Measurements from ENCODE around the gene KCNMB2. TPM values are rescaled to one million over a fixed set of nuclear protein-coding genes. Genes with fewer than 3 reads are reported as not detected.

The KCNMB2 gene
- total RNA-seq, 1 experiment from 2014 or later: not detected

GRCh38 chr3:178508443-178508825 is 27.8 kb upstream of the KCNMB2 start:
- DNase-seq: no peak
- Mint-ChIP-seq H3K27ac (ENCODE audit: unreplicated experiment) (no peak overlapping the region), H3K27me3 (ENCODE audit: insufficient read depth, unreplicated experiment) (no peaks in the 10 kb centered on the region), H3K4me3 (ENCODE audit: unreplicated experiment) (no peak overlapping the region), H3K9me3 (ENCODE audit: unreplicated experiment) (no peaks in the 10 kb centered on the region), H3K4me1 (ENCODE audit: low read depth, unreplicated experiment) (peaks cover 20% of the 10 kb centered on the region), H3K36me3 (ENCODE audit: insufficient read depth, unreplicated experiment) (no peaks in the 10 kb centered on the region)
- Histone ChIP-seq H3K27me3 (replicated peaks; ENCODE audit: control insufficient read depth, insufficient read depth, low read length) (no peaks in the 10 kb centered on the region), H3K4me3 (ENCODE audit: low read depth, low read length) (no peak overlapping the region), H3K4me1 (peaks cover 21% of the 10 kb centered on the region), H3K9me3 (no peaks in the 10 kb centered on the region), H3K36me3 (ENCODE audit: control insufficient read depth, insufficient read depth, low read length) (no peaks in the 10 kb centered on the region)
- no peak for TF ChIP-seq CTCF (IDR thresholded peaks at IDR 0.05; ENCODE audit: insufficient read depth in 1 of 2, low read depth in 1 of 2, low read length in 1 of 2, severe bottlenecking in 1 of 2, unreplicated experiment in 1 of 2)
- POLR2A ChIA-PET: no interaction called here
- CTCF ChIA-PET: interaction anchor here (0.7 kb wide), 1 partner anchor 520 kb away, joined by 5 read pairs; no protein-coding TSS in a partner anchor
- BruUV-seq (replicated peaks): no TSS peak
- intact Hi-C loops (cut with micrococcal nuclease; ENCODE audit: unreplicated experiment): no loop called here

- H3K9me3 ChIP-seq: no peaks in the 10 kb centered on the region
- peaks cover 17% of the 10 kb centered on the region for H3K4me1 ChIP-seq
- no peak overlapping the region for H3K4me3 Mint-ChIP-seq (ENCODE audit: unreplicated experiment)
- DNase-seq: no peak
- no peaks in the 10 kb centered on the region for H3K36me3 ChIP-seq (ENCODE audit: control insufficient read depth, insufficient read depth, low read length)
- peaks cover 24% of the 10 kb centered on the region for H3K4me1 Mint-ChIP-seq (ENCODE audit: low read depth, unreplicated experiment)
- no peak for TF ChIP-seq CTCF (IDR thresholded peaks at IDR 0.05; ENCODE audit: insufficient read depth in 1 of 2, low read depth in 1 of 2, low read length in 1 of 2, severe bottlenecking in 1 of 2, unreplicated experiment in 1 of 2)
- BruUV-seq (replicated peaks): no TSS peak
- no peaks in the 10 kb centered on the region for H3K27me3 Mint-ChIP-seq (ENCODE audit: insufficient read depth, unreplicated experiment)
- H3K4me3 ChIP-seq (ENCODE audit: low read depth, low read length): no peak overlapping the region
- no peaks in the 10 kb centered on the region for H3K36me3 Mint-ChIP-seq (ENCODE audit: insufficient read depth, unreplicated experiment)
- no peaks in the 10 kb centered on the region for H3K9me3 Mint-ChIP-seq (ENCODE audit: unreplicated experiment)
- intact Hi-C loops (cut with micrococcal nuclease; ENCODE audit: unreplicated experiment): no loop called here
- no peak overlapping the region for H3K27ac Mint-ChIP-seq (ENCODE audit: unreplicated experiment)
- no peaks in the 10 kb centered on the region for H3K27me3 ChIP-seq (replicated peaks; ENCODE audit: control insufficient read depth, insufficient read depth, low read length)
- CTCF ChIA-PET: no interaction called here
- POLR2A ChIA-PET: no interaction called here
These were observed 25.7 kb upstream of the KCNMB2 start for GRCh38 chr3:178510496-178510895.

- no peaks in the 10 kb centered on the region for H3K36me3 Mint-ChIP-seq (ENCODE audit: insufficient read depth, unreplicated experiment)
- H3K36me3 ChIP-seq (ENCODE audit: control insufficient read depth, insufficient read depth, low read length): no peaks in the 10 kb centered on the region
- H3K9me3 Mint-ChIP-seq (ENCODE audit: unreplicated experiment): no peaks in the 10 kb centered on the region
- no TSS peak for BruUV-seq (replicated peaks)
- no peak for DNase-seq
- POLR2A ChIA-PET: no interaction called here
- TF ChIP-seq CTCF (IDR thresholded peaks at IDR 0.05; ENCODE audit: insufficient read depth in 1 of 2, low read depth in 1 of 2, low read length in 1 of 2, severe bottlenecking in 1 of 2, unreplicated experiment in 1 of 2): no peak
- H3K4me1 ChIP-seq: peaks cover 15% of the 10 kb centered on the region
- CTCF ChIA-PET: no interaction called here
- peaks cover 19% of the 10 kb centered on the region for H3K4me1 Mint-ChIP-seq (ENCODE audit: low read depth, unreplicated experiment)
- H3K9me3 ChIP-seq: no peaks in the 10 kb centered on the region
- intact Hi-C loops (cut with micrococcal nuclease; ENCODE audit: unreplicated experiment): no loop called here
- H3K27me3 ChIP-seq (replicated peaks; ENCODE audit: control insufficient read depth, insufficient read depth, low read length): no peaks in the 10 kb centered on the region
- H3K27me3 Mint-ChIP-seq (ENCODE audit: insufficient read depth, unreplicated experiment): no peaks in the 10 kb centered on the region
- no peak overlapping the region for H3K27ac Mint-ChIP-seq (ENCODE audit: unreplicated experiment)
- H3K4me3 ChIP-seq (ENCODE audit: low read depth, low read length): no peak overlapping the region
- H3K4me3 Mint-ChIP-seq (ENCODE audit: unreplicated experiment): no peak overlapping the region
These were observed 23.6 kb upstream of the KCNMB2 start for GRCh38 chr3:178512647-178513046.

Measured in Caco-2 (cell line).